IPS-11a (cell line): ENCODE data around the gene ITPK1.

Experiments used
- H3K4me3 ChIP-seq: one replicate; pipeline ENCODE4 v1.5.1; 2013; ENCODE audit warnings: low read depth, low read length, control low read depth

ITPK1 gene

GRCh38 chr14:93084866-93085857, 30.6 kb downstream of the ITPK1 start:
- H3K4me3 ChIP-seq: no peak overlapping the region

- no peak overlapping the region for H3K4me3 ChIP-seq
Observed at GRCh38 chr14:93084402-93084801, 31.3 kb downstream of the ITPK1 start.

GRCh38 chr14:93083917-93084316, 31.8 kb downstream of the ITPK1 start:
- H3K4me3 ChIP-seq: no peak overlapping the region

- H3K4me3 ChIP-seq: no peak overlapping the region
Observed at GRCh38 chr14:93082576-93083001, 33.1 kb downstream of the ITPK1 start.

GRCh38 chr14:93081876-93082570, 33.7 kb downstream of the ITPK1 start:
- H3K4me3 ChIP-seq: no peak overlapping the region

GRCh38 chr14:93079865-93080403, 35.8 kb downstream of the ITPK1 start:
- H3K4me3 ChIP-seq: no peak overlapping the region

GRCh38 chr14:93079321-93079720, 36.4 kb downstream of the ITPK1 start:
- H3K4me3 ChIP-seq: no peak overlapping the region

GRCh38 chr14:93078870-93079269, 36.9 kb downstream of the ITPK1 start:
- no peak overlapping the region for H3K4me3 ChIP-seq

- H3K4me3 ChIP-seq: no peak overlapping the region
Observed at GRCh38 chr14:93076755-93077154, 39.0 kb downstream of the ITPK1 start.

GRCh38 chr14:93075891-93076290, 39.8 kb downstream of the ITPK1 start:
- no peak overlapping the region for H3K4me3 ChIP-seq

- H3K4me3 ChIP-seq: no peak overlapping the region
Observed at GRCh38 chr14:93073910-93074769, 41.6 kb downstream of the ITPK1 start.

GRCh38 chr14:93073358-93073707, 42.4 kb downstream of the ITPK1 start:
- no peak overlapping the region for H3K4me3 ChIP-seq

GRCh38 chr14:93072659-93073357, 42.9 kb downstream of the ITPK1 start:
- H3K4me3 ChIP-seq: no peak overlapping the region

GRCh38 chr14:93068711-93069110, 47.0 kb downstream of the ITPK1 start:
- no peak overlapping the region for H3K4me3 ChIP-seq

GRCh38 chr14:93067088-93067487, 48.6 kb downstream of the ITPK1 start:
- H3K4me3 ChIP-seq: no peak overlapping the region

GRCh38 chr14:93065272-93065730, 50.4 kb downstream of the ITPK1 start:
- no peak overlapping the region for H3K4me3 ChIP-seq

GRCh38 chr14:93064411-93065271, 51.1 kb downstream of the ITPK1 start:
- no peak overlapping the region for H3K4me3 ChIP-seq

- H3K4me3 ChIP-seq: no peak overlapping the region
Observed at GRCh38 chr14:93063393-93063792, 52.3 kb downstream of the ITPK1 start.

- H3K4me3 ChIP-seq: no peak overlapping the region
Observed at GRCh38 chr14:93062890-93063289, 52.8 kb downstream of the ITPK1 start.
